H1 (cell line): Measurements from ENCODE around the gene GIPC2. TPM values are rescaled to one million over a fixed set of nuclear protein-coding genes. Genes with fewer than 3 reads are reported as not detected.

Experiments used
- CTCF ChIA-PET: fragments of 300-600 bp; sonication (Branson Sonifier 250); formaldehyde crosslinking; loops from one replicate; lab custom pipeline; 2021; ENCODE audit not compliant: partially characterized antibody; lab: Charles Lee
- POLR2A ChIA-PET: fragments of 300-600 bp; sonication (Branson Sonifier 250); formaldehyde crosslinking; loops from one replicate; lab custom pipeline; 2021; ENCODE audit warnings: inconsistent platforms; ENCODE audit not compliant: partially characterized antibody; lab: Charles Lee
- DNase-seq, 2 experiments: peaks; one replicate each; pipeline versions ENCODE4 v3.0.0 to v3.0.0-alpha.2; 2010 to 2022; ENCODE audit warnings: low spot score in 2 of 2, low read depth in 1 of 2, mixed read lengths in 1 of 2
- FAIRE-seq: peaks from 2 replicates; lab custom pipeline; 2011; peaks lifted over from hg19 to GRCh38; lab: Jason Lieb, UNC
- H2AFZ ChIP-seq: 2 replicates; pipeline ENCODE4 v1.8.1; 2012; ENCODE audit warnings: low read length, inconsistent platforms
- H2AK5ac ChIP-seq: 2 replicates; pipeline ENCODE4 v1.6.1; 2013; ENCODE audit warnings: low read depth, low read length
- H2BK120ac ChIP-seq: replicated peaks from 2 replicates; pipeline ENCODE3; 2013; ENCODE audit warnings: low read depth, low read length, inconsistent platforms
- H2BK12ac ChIP-seq: 2 replicates; pipeline ENCODE4 v1.6.1; 2013; ENCODE audit warnings: low read depth, low read length
- H2BK15ac ChIP-seq: 2 replicates; pipeline ENCODE4 v1.6.1; 2013; ENCODE audit warnings: low read length
- H2BK20ac ChIP-seq: 2 replicates; pipeline ENCODE4 v1.6.1; 2013; ENCODE audit warnings: low read length
- H2BK5ac ChIP-seq: 2 replicates; pipeline ENCODE4 v1.6.1; 2013; ENCODE audit warnings: low read depth, low read length
- H3K14ac ChIP-seq: 2 replicates; pipeline ENCODE4 v1.6.1; 2013; ENCODE audit warnings: inconsistent platforms; ENCODE audit not compliant: insufficient read length
- H3K18ac ChIP-seq: 2 replicates; pipeline ENCODE4 v1.6.1; 2013; ENCODE audit warnings: low read length; ENCODE audit errors: extremely low read depth
- H3K23ac ChIP-seq: 2 replicates; pipeline ENCODE4 v1.6.1; 2013; ENCODE audit warnings: inconsistent platforms; ENCODE audit not compliant: insufficient read length
- H3K23me2 ChIP-seq: 2 replicates; pipeline ENCODE4 v1.6.1; 2013; ENCODE audit warnings: low read depth, low read length
- H3K27ac ChIP-seq: 2 replicates; pipeline ENCODE4 v1.6.1; 2011; ENCODE audit warnings: low read depth, low read length, inconsistent platforms
- H3K27me3 ChIP-seq, 4 experiments: replicated peaks in 1 of 4; 1 replicate in 1 of 4; 2 replicates in 3 of 4; pipeline versions ENCODE4 v1.6.1 to v1.8.1; 2011 to 2013; ENCODE audit warnings: low read length in 3 of 4, mild to moderate bottlenecking in 3 of 4, inconsistent platforms in 2 of 4, mixed read lengths in 2 of 4, moderate library complexity in 1 of 4; ENCODE audit not compliant: control insufficient read depth in 3 of 4, insufficient read depth in 3 of 4; ENCODE audit errors: extremely low read depth in 1 of 4
- H3K36me3 ChIP-seq, 4 experiments: 2 replicates each; pipeline versions ENCODE4 v1.6.1 to v1.8.1; 2011 to 2013; ENCODE audit warnings: mild to moderate bottlenecking in 4 of 4, low read length in 3 of 4, moderate library complexity in 2 of 4, control low read depth in 1 of 4, inconsistent platforms in 1 of 4; ENCODE audit not compliant: insufficient read depth in 4 of 4, control insufficient read depth in 2 of 4
- H3K4ac ChIP-seq: replicated peaks from 2 replicates; pipeline ENCODE3; 2013; ENCODE audit warnings: low read length, low read depth, mixed read lengths, inconsistent platforms; ENCODE audit not compliant: insufficient read length
- H3K4me1 ChIP-seq, 4 experiments: replicated peaks in 1 of 4; 1 replicate in 1 of 4; 2 replicates in 3 of 4; pipeline versions ENCODE4 v1.6.1 to v1.8.1; 2011 to 2013; ENCODE audit warnings: low read length in 3 of 4, inconsistent platforms in 2 of 4, mixed read lengths in 1 of 4; ENCODE audit not compliant: insufficient read depth in 4 of 4, control insufficient read depth in 3 of 4
- H3K4me2 ChIP-seq, 2 experiments: 2 replicates each; pipeline versions ENCODE4 v1.6.1 to v1.8.1; 2011 to 2013; ENCODE audit warnings: low read depth in 2 of 2, low read length in 2 of 2, control low read depth in 1 of 2, inconsistent platforms in 1 of 2, mild to moderate bottlenecking in 1 of 2; ENCODE audit not compliant: insufficient read depth in 1 of 2
- H3K4me3 ChIP-seq, 4 experiments: fragments of 200-600, 300-600 bp in 1 of 4; sonication (generic), shearing (Covaris generic), sonication (Bioruptor Twin) in 1 of 4; 2 replicates each; pipeline versions ENCODE4 v1.5.1 to v1.8.1; 2011 to 2016; ENCODE audit warnings: low read length in 4 of 4, low read depth in 3 of 4, control low read depth in 2 of 4, inconsistent platforms in 2 of 4, mild to moderate bottlenecking in 2 of 4, mixed read lengths in 1 of 4, moderate library complexity in 1 of 4; ENCODE audit not compliant: insufficient read depth in 2 of 4; ENCODE audit errors: extremely low read depth in 1 of 4
- H3K56ac ChIP-seq: replicated peaks from 2 replicates; pipeline ENCODE3; 2013; ENCODE audit warnings: low read depth, mild to moderate bottlenecking, mixed read lengths, low read length, inconsistent platforms; ENCODE audit not compliant: insufficient read length
- H3K79me1 ChIP-seq: 2 replicates; pipeline ENCODE4 v1.6.1; 2013; ENCODE audit warnings: low read depth, low read length, control low read depth
- H3K79me2 ChIP-seq, 2 experiments: 2 replicates each; pipeline versions ENCODE4 v1.6.1 to v1.8.1; 2012 to 2013; ENCODE audit warnings: low read length in 2 of 2, mild to moderate bottlenecking in 2 of 2, inconsistent platforms in 1 of 2; ENCODE audit not compliant: insufficient read depth in 2 of 2, control insufficient read depth in 1 of 2
- H3K9ac ChIP-seq, 4 experiments: replicated peaks in 1 of 4; 1 replicate in 1 of 4; 2 replicates in 3 of 4; pipeline versions ENCODE4 v1.6.1 to v1.8.1; 2011 to 2013; ENCODE audit warnings: low read depth in 3 of 4, low read length in 3 of 4, control low read depth in 2 of 4, mild to moderate bottlenecking in 2 of 4, moderate library complexity in 2 of 4, inconsistent platforms in 1 of 4; ENCODE audit errors: extremely low read depth in 1 of 4
- H3K9me3 ChIP-seq, 2 experiments: 2 replicates each; pipeline versions ENCODE4 v1.6.1 to v1.8.1; 2012 to 2013; ENCODE audit warnings: mild to moderate bottlenecking in 2 of 2, moderate library complexity in 2 of 2, control low read depth in 1 of 2, inconsistent platforms in 1 of 2, low read depth in 1 of 2, low read length in 1 of 2, mixed read lengths in 1 of 2; ENCODE audit not compliant: insufficient read depth in 2 of 2
- H4K20me1 ChIP-seq, 2 experiments: replicated peaks in 1 of 2; 2 replicates each; pipeline versions ENCODE3 to v1.8.1; 2011 to 2013; ENCODE audit warnings: inconsistent platforms in 2 of 2, low read length in 2 of 2, mild to moderate bottlenecking in 1 of 2; ENCODE audit not compliant: insufficient read depth in 2 of 2, control insufficient read depth in 1 of 2
- H4K5ac ChIP-seq: 2 replicates; pipeline ENCODE4 v1.6.1; 2013; ENCODE audit warnings: low read length, low read depth, mixed read lengths, inconsistent platforms; ENCODE audit not compliant: insufficient read length
- H4K8ac ChIP-seq: 2 replicates; pipeline ENCODE4 v1.8.0; 2013; ENCODE audit warnings: mild to moderate bottlenecking, moderate library complexity, low read length, inconsistent platforms; ENCODE audit not compliant: insufficient read depth; ENCODE audit errors: extremely low read depth
- H4K91ac ChIP-seq: replicated peaks from 2 replicates; pipeline ENCODE3; 2013; ENCODE audit warnings: low read length, mixed read lengths, inconsistent platforms; ENCODE audit not compliant: insufficient read length
- SRF ChIP-seq: IDR thresholded peaks from 2 replicates; pipeline ENCODE4 v1.6.1; 2011; ENCODE audit warnings: mild to moderate bottlenecking, low read depth, low read length, moderate library complexity
- polyA plus RNA-seq, 7 experiments: library from polyadenylated mRNA; depleted of rRNA in 3 of 7; stranded (reverse) in 5 of 7; unstranded in 2 of 7; fragments of >200 nt in 5 of 7; fragments of 200-250 nt in 2 of 7; gene quantifications; 1 replicate in 5 of 7; 2 replicates in 1 of 7; 4 replicates in 1 of 7; pipeline versions ENCODE4 v1.2.1 to v1.2.3, GENCODE V29; 2011 to 2013; ENCODE audit warnings: missing spikeins in 2 of 7, mixed read lengths in 2 of 7
- total RNA-seq: library from RNA; stranded (reverse); fragmentation: NEBNext Ultra II Directional; extraction: Animal tissue kit (Norgen Biotek cat#: 25700); gene quantifications from 2 replicates; pipeline ENCODE4 v1.2.1, GENCODE V29; 2021

GIPC2 gene
- total and polyA plus RNA-seq, 2 of the 8 experiments (the other 6 are each of a cell fraction or from before 2014, with no cell fraction given), result 0.29 to 0.69 TPM

DNA sequence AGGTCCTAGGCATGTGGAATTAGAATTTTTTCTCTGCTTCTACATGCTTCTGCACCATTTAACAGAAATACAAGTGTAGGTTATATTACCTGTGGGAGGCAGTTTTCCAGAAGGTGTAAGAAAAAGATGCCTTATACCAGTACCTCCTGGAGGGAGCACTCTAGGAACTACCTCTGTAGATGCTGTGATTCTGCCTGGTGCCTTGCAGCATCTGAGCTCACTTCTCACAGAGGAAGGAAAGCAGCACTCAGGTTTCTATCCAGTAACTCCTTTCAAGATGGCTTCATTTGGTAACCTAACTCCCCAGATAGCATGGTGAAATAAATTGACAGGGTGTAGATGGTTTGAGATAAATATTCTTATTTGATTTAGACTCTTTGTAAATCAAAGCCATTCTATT is 50.3 kb downstream of the GIPC2 start:
- Histone ChIP-seq H2BK120ac (no peak overlapping the region), H2AK5ac (no peak overlapping the region), H3K56ac (no peak overlapping the region), H2BK20ac (no peak overlapping the region), H3K36me3 (no peaks in the 10 kb centered on the region), H3K4me2 (no peak overlapping the region), H2BK15ac (no peak overlapping the region), H4K5ac (no peak overlapping the region), H3K4me1 (no peaks in the 10 kb centered on the region; a peak in 1 of 7 replicates), H2BK5ac (no peak overlapping the region), H4K91ac (no peak overlapping the region), H4K20me1 (no peaks in the 10 kb centered on the region), H3K23ac (no peak overlapping the region), H3K9me3 (no peaks in the 10 kb centered on the region), H3K9ac (no peak overlapping the region), H3K79me2 (no peaks in the 10 kb centered on the region), H3K27ac (no peak overlapping the region), H3K23me2 (no peaks in the 10 kb centered on the region), H3K4ac (no peak overlapping the region), H3K79me1 (no peaks in the 10 kb centered on the region), H3K4me3 (no peak overlapping the region), H3K14ac (no peak overlapping the region), H3K27me3 (no peaks in the 10 kb centered on the region), H2BK12ac (no peak overlapping the region), H3K18ac (no peak overlapping the region), H2AFZ (no peak overlapping the region), H4K8ac (no peak overlapping the region)
- FAIRE-seq (no peak), DNase-seq (no peak)
- CTCF ChIA-PET, result interaction anchor here (0.6 kb wide), 1 partner anchor 11 kb away, joined by 3 read pairs; no protein-coding TSS in a partner anchor
- POLR2A ChIA-PET, result interaction anchor here (1.4 to 1.5 kb wide), 2 partner anchors 92 to 117 kb away, joined by 3 read pairs; partner anchors contain the start of gene FUBP1
- TF ChIP-seq SRF, result no peak
